ENCODE measurements around the gene GNRHR.

Gene GNRHR

DNA sequence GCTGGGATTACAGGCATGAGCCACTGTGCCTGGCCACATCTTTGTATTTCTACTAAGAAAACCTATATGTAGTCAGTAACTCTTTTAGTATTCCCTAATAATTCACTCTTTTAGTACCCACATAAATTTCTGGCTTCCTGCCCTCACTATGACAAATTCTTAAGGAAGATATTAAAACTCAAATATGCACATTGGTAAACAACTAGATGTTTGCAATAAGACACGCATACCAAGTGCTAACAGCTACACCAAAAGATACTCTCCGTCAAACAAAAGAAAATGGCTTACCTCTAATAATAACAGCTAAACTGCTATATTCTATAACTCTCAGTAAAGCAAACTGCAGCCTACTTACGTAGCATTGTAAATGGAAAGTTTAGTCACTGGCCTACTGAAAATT lies 59.5 kb downstream of the GNRHR start:
- H3K4me3 ChIP-seq (replicated peaks; ENCODE audit: low read depth, low read length): no peak overlapping the region
- TF ChIP-seq CTCF (IDR thresholded peaks at IDR 0.05; ENCODE audit: low read length, missing control alignments): no peak
- no peak for DNase-seq (ENCODE audit: low read depth)

DNA sequence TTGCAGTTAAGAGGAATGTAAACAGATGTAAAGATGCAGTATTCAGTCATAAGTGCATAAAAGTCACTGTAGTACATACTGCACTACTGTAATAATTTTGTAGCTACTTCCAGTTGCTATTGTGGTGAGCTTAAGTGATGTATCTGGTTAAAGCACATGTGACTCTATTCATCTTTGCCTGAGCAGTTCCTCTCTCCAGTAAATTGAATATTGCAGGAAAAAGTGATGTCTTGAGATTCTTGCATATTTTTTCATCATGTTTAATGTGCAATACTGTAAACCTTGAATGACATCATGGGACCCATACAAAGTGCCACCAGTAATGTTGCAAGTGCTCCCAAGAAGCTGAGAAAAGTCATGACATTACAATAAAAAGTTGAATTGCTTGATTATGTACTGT lies 62.9 kb downstream of the GNRHR start:
- no peak overlapping the region for H3K4me3 ChIP-seq (replicated peaks; ENCODE audit: low read depth, low read length)
- no peak for DNase-seq (ENCODE audit: low read depth)
- TF ChIP-seq CTCF (IDR thresholded peaks at IDR 0.05; ENCODE audit: low read length, missing control alignments): no peak
